ENCODE measurements around the gene KBTBD8. TPM values are rescaled to one million over a fixed set of nuclear protein-coding genes. Genes with fewer than 3 reads are reported as not detected.

The KBTBD8 gene
- total and polyA plus RNA-seq, 2 donors (not counting 1 experiment from before 2014, with no cell fraction given): 1.1 to 2.3 TPM

DNA sequence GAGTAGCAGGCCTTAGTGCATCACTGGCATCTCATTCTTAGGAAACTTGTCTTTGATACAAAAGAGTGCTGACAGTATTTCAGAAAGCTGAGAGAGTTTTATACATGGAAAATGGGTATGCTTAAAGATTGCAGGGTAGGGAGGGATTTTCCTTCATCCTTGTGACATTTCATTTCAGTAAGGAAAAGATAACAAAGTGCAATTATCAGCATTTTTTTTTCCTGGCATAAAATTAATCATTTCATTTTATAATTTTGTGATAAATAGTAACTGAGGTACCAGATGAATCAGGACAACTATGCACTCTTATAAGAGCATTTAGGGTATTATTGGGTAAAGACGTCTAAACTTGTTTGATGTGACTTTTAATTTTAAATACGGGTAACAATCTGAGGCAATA is 10.3 kb downstream of the KBTBD8 start:
- H3K79me2 ChIP-seq (ENCODE audit: control insufficient read depth, insufficient read depth, low read length): peaks cover 6% of the 10 kb centered on the region
- H2AFZ ChIP-seq (ENCODE audit: low read length): no peak overlapping the region
- no peaks in the 10 kb centered on the region for H3K36me3 ChIP-seq (ENCODE audit: control insufficient read depth, insufficient read depth, low read length)
- H3K4me3 ChIP-seq (replicated peaks in 1 of 4; ENCODE audit: control extremely low read depth in 1 of 4, insufficient read depth in 1 of 4, low read depth in 3 of 4, low read length in 4 of 4): no peak overlapping the region
- H3K27me3 ChIP-seq (ENCODE audit: control insufficient read depth, insufficient read depth, low read length): no peaks in the 10 kb centered on the region
- no peak overlapping the region for H3K4me2 ChIP-seq (ENCODE audit: extremely low read depth, insufficient read depth, low read length)
- no peaks in the 10 kb centered on the region for H3K9me3 ChIP-seq (ENCODE audit: control insufficient read depth, insufficient read depth, low read depth, low read length)
- no peaks in the 10 kb centered on the region for H3K4me1 ChIP-seq (ENCODE audit: control insufficient read depth, extremely low read depth, insufficient read depth, low read length)
- TF ChIP-seq CTCF (conservative IDR thresholded peaks at IDR 0.05 in 1 of 2, IDR thresholded peaks at IDR 0.05 in 1 of 2; ENCODE audit: low read depth in 1 of 2, low read length in 2 of 2): no peak
- DNase-seq (ENCODE audit: low read depth in 2 of 2): no peak
- H3K27ac ChIP-seq (ENCODE audit: insufficient read depth, low read length): no peak overlapping the region
- no peaks in the 10 kb centered on the region for H4K20me1 ChIP-seq (ENCODE audit: control insufficient read depth, extremely low read depth, insufficient read depth, low read length)
- no peak overlapping the region for H3K9ac ChIP-seq (ENCODE audit: insufficient read depth, low read length)

DNA sequence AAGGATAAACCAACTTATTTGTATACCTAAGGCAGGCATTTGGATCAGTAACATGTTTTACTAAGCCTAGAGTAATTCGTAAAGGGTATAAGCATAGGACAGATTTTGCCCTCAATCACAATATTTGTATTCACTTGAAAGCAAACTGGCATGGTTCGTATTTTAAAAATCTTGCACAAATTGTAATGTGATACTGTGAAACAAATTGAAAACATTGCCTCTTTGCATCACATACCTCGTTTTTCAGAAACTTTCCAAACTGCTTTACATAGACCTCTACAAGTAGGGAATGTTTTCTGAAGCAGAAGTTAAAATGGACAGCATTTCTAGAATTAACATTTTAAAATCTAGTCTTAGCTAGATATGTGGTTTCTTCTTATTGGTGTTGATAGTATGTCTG is 11.6 kb downstream of the KBTBD8 start:
- Histone ChIP-seq H3K9ac (ENCODE audit: insufficient read depth, low read length) (no peak overlapping the region), H3K9me3 (ENCODE audit: control insufficient read depth, insufficient read depth, low read depth, low read length) (no peaks in the 10 kb centered on the region), H3K4me3 (replicated peaks in 1 of 4; ENCODE audit: control extremely low read depth in 1 of 4, insufficient read depth in 1 of 4, low read depth in 3 of 4, low read length in 4 of 4) (no peak overlapping the region), H3K79me2 (ENCODE audit: control insufficient read depth, insufficient read depth, low read length) (peaks cover 3% of the 10 kb centered on the region), H3K4me1 (ENCODE audit: control insufficient read depth, extremely low read depth, insufficient read depth, low read length) (no peaks in the 10 kb centered on the region), H3K36me3 (ENCODE audit: control insufficient read depth, insufficient read depth, low read length) (no peaks in the 10 kb centered on the region), H2AFZ (ENCODE audit: low read length) (no peak overlapping the region), H3K4me2 (ENCODE audit: extremely low read depth, insufficient read depth, low read length) (no peak overlapping the region), H3K27ac (ENCODE audit: insufficient read depth, low read length) (no peak overlapping the region), H4K20me1 (ENCODE audit: control insufficient read depth, extremely low read depth, insufficient read depth, low read length) (no peaks in the 10 kb centered on the region), H3K27me3 (ENCODE audit: control insufficient read depth, insufficient read depth, low read length) (no peaks in the 10 kb centered on the region)
- TF ChIP-seq CTCF (conservative IDR thresholded peaks at IDR 0.05 in 1 of 2, IDR thresholded peaks at IDR 0.05 in 1 of 2; ENCODE audit: low read depth in 1 of 2, low read length in 2 of 2) (no peak), EZH2 (IDR thresholded peaks at IDR 0.05; ENCODE audit: low read length, missing control alignments) (no peak)
- peak in 1 of 2 donors; percentile 22 for DNase-seq (ENCODE audit: low read depth in 2 of 2)

DNA sequence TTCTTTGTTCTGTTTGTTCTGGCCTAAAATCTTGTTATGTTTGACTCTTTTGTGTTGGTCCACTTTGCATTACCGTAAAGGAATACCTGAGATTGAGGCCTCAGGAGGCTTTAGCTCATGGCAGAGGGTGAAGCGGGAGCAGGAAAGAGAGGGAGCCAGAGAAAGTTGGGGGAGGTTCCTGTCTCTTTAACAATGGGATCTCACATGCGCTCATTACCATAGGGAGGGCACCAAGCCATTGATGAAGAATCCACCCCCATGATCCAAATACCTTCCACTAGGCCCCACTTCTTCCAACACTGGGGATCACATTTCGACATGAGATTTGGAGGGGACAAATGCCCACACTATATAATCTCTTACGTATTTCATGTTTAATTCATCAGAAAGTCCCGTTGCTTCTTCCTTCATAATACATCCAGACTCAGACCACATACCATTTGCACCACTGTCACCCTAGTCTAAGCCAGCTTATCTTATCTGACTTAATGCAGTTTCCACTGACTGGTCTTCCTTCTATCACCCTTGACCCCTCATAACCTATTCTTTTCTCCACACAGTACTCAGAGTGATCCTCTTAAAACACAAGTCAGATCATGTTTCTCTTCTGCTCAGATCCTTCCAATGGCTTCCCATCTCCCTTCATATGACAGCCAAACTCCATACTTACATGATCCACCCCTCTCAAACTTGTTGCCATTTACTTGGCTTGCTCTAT is 13.5 kb downstream of the KBTBD8 start:
- no peak for TF ChIP-seq EZH2 (IDR thresholded peaks at IDR 0.05; ENCODE audit: low read length, missing control alignments)
- no peak for TF ChIP-seq CTCF (conservative IDR thresholded peaks at IDR 0.05 in 1 of 2, IDR thresholded peaks at IDR 0.05 in 1 of 2; ENCODE audit: low read depth in 1 of 2, low read length in 2 of 2)
- Histone ChIP-seq H4K20me1 (ENCODE audit: control insufficient read depth, extremely low read depth, insufficient read depth, low read length) (no peaks in the 10 kb centered on the region), H3K36me3 (ENCODE audit: control insufficient read depth, insufficient read depth, low read length) (no peaks in the 10 kb centered on the region), H3K4me1 (ENCODE audit: control insufficient read depth, extremely low read depth, insufficient read depth, low read length) (no peaks in the 10 kb centered on the region), H2AFZ (ENCODE audit: low read length) (no peak overlapping the region), H3K4me2 (ENCODE audit: extremely low read depth, insufficient read depth, low read length) (no peak overlapping the region), H3K27me3 (ENCODE audit: control insufficient read depth, insufficient read depth, low read length) (no peaks in the 10 kb centered on the region), H3K4me3 (replicated peaks in 1 of 4; ENCODE audit: control extremely low read depth in 1 of 4, insufficient read depth in 1 of 4, low read depth in 3 of 4, low read length in 4 of 4) (no peak overlapping the region), H3K9ac (ENCODE audit: insufficient read depth, low read length) (no peak overlapping the region), H3K27ac (ENCODE audit: insufficient read depth, low read length) (no peak overlapping the region), H3K79me2 (ENCODE audit: control insufficient read depth, insufficient read depth, low read length) (no peaks in the 10 kb centered on the region), H3K9me3 (ENCODE audit: control insufficient read depth, insufficient read depth, low read depth, low read length) (no peaks in the 10 kb centered on the region)
- no peak for DNase-seq (ENCODE audit: low read depth in 2 of 2)

Data from fibroblast of lung (primary cell).